HG02973 (cell line): ENCODE results near the gene IDH3A.
A peak's percentile ranks its signal among the peaks of the same experiment; 100 is the strongest.

Source experiments
- ATAC-seq: cut with Tn5 transposase; IDR thresholded peaks from one replicate; pipeline ENCODE4 v1.9.1; 2021; ENCODE audit warnings: moderate library complexity; ENCODE audit not compliant: unreplicated experiment

Gene IDH3A

DNA sequence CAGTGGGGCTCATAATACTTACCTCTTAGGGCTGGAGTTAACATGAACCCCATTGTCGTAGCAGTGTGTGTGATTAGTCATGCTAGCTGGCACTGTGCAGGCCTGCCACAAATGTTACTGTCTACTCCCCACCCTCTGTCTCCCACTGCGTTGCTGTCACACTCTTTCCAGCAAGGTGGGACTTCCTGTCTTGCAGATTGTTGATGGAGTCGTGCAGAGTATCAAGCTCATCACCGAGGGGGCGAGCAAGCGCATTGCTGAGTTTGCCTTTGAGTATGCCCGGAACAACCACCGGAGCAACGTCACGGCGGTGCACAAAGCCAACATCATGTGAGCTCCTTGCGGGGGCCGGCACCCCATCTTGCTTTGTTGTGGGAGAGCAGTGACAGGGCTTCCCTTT lies 12.9 kb downstream of the IDH3A start:
- ATAC-seq, result no peak

DNA sequence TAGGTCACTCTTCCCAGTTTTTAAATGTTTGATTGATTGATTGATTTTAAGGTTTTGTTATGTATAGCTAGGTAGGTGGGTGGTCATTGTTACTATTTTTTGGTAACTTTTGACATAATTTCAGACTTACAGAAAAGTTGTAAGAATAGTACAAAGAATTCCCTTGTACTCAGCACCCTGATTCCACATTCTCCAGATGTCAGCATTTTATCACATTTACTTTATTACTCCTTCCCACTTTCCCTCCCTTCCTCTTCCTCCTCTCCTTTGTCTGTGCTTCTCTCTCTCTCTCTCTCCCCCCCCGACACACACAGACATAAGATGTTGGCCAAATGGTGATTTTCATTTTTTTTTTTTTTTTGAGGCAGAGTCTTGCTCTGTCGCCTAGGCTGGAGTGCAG lies 14.8 kb downstream of the IDH3A start:
- ATAC-seq, result no peak

DNA sequence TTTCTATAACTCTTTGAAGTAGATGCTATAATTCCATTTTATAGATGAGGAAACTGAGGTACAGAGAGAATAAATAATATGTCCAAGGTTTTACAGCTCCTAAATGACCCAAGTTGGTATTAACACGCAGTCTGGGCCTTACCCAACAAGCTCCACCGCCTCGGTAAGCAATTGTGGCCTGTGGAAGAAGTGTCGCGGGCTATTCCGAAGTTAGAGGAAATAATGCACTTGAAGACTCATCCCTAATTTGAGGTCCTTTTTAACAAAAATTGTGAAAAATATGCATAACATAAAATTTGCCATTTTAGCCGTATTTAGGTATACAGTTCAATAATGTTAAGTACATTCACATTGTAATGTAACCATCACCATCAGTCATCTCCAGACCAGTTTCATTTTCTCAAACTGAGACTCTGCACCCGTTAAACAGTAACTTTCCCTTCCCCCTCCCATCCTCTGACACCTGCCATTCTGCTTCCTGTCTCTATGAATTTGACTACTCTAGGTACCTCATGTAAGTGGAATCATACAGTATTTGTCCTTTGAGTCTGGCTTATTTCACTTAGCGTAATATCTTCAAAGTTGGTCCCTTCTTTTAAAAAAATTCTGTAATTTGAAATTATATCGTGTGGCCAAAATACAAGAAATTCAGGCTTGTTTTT lies 18.2 kb downstream of the IDH3A start:
- peak; percentile 70 for ATAC-seq

DNA sequence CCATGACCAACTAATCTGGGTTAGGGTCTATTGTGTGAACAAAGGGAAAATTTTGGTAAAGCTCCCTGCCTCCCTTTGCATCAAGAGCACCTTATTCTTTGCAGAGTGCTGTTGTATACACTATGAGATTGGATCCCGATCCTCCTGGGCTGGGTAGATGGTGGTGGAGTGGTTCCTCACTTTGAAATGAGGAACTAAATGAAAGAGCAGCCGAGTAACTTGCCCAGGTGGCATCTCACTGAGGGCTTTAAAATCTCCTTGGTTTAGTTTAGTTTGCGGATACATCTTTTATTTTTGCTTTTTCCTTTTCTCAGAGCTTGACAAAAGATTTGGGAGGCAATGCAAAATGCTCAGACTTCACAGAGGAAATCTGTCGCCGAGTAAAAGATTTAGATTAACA lies 19.4 kb downstream of the IDH3A start:
- ATAC-seq, result no peak

DNA sequence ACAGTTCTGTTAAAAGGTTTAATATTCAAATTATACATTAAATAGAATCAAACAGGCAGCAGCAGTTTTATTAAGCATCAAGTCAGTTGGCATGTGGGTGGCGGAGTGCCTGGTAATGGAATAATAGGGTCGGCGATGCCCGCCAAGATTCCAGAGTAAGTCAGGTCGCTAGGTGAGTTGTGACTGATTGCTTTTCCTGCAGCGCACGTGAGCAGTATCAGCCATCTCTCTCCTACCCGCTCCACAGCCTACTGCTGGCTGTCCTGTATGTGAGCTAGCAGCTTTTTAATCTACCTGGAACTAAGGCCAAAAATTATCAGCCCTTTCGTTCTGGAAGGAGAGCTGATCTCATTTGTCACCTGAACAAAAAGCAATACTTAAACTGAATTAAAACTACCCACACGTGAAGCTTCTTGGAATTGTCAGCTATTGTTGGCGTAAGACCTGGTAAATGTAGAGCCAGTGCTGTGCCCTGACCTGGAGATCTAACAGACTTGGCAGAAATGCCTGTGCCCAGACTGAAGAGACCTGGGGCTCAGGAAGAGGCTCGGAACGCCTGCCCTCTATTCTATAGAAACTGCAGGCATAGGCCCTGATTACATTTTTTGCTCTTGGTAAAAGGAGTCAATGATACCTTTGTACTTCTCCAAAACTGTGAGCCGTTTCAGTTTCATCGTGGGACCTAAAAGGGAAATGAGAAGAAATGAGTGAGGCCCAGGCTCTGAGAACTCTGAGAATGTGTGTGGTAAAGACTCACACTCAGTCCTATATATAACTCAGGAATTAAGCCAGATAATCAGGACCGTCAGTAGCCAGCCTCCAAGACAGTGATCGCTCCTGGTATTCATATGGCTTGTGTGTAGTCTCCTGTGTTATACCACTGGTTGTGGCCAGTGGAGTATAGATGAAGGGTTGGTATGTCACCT lies 21.9 kb downstream of the IDH3A start:
- peak; percentile 50 for ATAC-seq

DNA sequence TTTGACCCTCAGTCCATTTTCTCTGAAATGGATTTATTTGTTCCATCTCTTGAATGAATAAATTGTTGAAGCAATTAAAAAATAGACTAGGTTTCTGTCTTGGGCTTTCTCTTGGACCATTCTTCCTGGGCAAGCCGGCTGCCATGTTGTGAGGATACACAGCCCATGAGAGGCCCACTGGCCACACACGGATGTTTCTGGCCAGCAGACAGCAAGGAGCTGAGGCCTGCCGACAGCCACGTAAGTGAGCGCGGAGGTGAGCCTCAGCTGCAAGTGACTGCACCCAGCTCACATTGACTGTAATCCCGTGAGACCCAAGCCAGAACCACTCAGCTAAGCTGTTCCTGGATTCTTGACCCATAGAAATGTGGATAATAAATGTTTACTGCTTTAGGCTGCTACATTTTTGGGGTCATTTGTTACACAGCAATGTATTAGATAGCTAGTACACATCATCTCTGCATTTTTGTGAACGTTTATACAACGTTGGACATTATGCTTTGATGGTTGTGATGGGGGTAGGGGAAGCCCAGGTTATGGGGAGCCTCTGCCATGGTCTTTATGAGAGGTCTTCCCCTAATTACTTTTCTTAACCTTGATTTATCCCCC lies 22.8 kb downstream of the IDH3A start:
- ATAC-seq, result no peak

DNA sequence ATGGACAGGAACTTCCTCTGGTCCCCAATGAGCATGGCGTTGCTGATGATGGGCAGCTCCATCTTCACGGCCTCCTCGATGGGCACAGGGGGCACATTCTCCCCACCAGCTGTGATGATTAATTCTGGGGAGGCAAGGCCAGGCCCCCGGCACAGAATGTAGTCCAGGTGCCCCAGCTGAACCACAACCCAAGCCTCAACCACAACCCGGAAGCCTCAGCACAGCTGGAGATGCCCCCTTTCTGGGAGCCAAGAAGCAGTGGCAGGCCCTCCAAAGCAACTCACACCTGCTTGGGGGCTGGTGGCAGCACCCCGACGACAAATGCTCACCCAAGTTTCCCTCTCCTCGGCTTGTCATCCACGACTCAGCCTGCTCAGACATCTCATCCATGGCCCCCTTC lies 25.2 kb downstream of the IDH3A start:
- ATAC-seq, result no peak

DNA sequence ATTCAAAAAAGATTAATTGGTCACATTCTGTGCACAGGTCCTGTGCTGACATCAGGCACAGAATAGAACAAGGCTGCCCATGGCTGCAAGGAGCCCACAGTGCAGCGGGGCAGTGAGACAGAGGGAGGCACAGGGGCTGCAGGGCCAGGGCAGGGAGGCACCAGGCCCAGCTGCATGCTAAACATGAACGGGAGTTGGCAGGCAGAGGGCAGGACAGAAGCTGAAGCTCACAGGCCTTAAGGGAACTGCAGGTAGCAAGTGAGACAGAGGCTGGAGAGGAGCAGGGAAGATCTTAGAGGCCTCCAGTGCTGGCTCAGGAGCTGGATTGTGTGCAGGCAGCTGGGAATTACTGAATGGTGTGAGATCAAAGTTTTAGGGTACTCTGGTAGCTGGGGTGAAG lies 26.2 kb downstream of the IDH3A start:
- no peak for ATAC-seq

DNA sequence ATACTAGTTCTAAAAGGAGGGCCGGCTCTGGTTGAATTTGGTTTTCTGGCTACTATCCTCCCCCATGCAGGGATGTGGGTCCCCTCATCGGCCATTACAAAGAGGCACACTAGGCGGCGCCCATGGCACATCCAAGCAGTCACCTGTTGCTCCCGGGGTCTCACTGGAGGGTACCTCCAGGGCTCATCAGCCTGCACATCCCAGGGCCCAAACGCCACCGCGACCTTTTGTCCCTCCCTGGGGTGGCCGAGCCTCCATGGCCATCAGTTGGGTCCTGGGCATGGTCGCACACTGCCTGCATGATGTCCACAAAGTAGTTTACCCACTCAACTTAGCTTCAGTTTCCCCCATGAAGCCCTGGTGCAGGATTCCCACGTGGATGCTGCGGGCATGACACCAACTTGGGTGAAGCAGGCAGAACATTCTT lies 28.3 kb downstream of the IDH3A start:
- no peak for ATAC-seq

DNA sequence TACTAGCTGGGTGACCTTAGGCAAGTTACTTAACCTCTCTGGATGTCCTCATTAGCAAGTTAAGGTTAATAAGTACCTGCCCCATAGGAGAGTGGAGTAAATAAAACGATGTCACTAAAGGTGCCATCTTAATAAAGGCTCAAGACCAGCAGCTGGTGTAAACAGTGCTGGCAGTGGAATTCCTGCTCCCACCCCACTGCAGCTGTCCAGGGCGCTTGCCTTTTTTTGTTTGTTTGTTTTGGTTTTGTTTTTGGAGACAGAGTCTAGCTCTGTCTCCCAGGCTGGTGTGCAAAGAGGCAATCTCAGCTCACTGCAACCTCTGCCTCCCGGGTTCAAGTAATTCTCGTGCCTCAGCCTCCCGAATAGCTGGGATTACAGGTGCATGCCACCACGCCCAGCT lies 28.9 kb downstream of the IDH3A start:
- no peak for ATAC-seq

DNA sequence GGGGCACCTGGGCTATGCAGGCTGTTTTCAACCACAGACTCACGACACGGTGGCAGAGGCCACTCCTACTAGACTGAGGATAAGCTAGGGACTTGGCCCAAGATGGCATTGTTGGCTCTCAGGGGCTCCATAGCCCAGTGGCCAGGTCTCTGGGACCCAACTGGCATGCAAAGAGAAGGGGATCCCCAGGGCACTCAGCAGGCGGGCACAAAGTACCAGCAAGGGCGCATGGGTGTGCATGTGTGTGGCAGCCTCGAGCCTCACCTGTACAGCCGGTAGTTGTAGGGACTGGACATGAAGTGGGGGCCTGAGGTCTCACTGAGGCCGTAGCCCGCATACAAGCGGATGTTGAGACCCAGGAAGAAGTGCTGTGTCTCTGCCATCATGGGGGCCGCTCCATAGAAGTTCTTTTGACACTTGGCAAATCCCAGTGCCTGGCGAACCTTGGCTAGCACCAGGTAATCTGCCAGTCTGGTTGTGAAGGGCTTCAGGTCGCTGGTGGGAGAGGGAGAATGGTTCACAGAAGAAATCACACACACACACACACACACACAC lies 30.2 kb downstream of the IDH3A start:
- no peak for ATAC-seq

DNA sequence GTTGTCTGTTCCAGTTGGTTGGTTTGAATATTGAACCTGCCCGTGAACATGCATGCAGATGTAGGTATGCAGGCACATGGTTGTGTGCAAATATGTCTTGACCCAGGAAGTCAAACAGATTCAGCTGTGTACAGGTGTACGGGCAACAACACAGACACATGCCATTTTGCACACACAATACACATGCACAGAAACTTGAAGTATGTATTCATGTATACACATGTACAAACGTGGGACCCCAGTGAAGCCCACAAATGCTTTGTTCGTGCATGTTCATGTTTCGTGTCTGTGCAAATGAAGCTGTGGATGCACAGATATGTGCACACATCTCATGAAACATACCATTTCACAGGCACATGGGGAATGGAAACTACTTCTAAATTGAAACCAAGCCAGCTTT lies 30.7 kb downstream of the IDH3A start:
- no peak for ATAC-seq

DNA sequence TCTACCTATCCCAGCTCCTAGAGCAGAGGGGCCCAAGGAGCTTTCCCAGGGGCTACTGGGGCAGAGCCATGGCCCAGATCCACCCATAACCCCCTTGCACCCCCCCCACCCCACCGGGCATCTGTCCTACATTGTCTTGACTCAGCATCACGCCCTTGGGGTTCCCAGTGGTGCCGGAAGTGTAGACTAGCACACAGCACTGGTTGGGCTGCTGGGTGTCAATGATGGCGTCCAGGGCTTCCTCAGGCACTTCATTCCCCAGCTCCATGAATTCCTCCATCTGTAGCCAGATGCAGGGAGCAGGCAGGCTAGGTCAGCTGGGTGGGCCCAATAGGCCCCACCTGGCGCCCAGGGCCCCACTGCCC lies 33.2 kb downstream of the IDH3A start:
- no peak for ATAC-seq

DNA sequence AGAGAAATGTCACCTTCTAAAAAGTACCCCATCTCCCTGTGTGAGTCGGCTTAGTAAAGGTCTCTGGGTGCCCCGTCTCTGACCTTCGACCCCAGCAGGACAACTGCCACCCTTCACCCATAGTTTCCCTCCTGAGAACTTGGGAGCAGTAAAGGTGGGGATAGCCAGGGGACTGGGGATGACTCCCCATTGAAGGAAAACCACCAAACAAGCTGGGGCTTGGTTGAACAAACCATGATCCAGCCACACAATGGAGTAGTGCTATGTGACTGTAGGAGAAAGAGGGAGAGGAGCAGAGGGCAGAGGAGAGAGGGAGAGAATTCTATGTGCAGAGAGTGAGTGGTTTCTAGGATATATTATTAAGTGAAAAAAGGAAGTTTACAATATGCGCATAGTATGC lies 33.7 kb downstream of the IDH3A start:
- no peak for ATAC-seq

DNA sequence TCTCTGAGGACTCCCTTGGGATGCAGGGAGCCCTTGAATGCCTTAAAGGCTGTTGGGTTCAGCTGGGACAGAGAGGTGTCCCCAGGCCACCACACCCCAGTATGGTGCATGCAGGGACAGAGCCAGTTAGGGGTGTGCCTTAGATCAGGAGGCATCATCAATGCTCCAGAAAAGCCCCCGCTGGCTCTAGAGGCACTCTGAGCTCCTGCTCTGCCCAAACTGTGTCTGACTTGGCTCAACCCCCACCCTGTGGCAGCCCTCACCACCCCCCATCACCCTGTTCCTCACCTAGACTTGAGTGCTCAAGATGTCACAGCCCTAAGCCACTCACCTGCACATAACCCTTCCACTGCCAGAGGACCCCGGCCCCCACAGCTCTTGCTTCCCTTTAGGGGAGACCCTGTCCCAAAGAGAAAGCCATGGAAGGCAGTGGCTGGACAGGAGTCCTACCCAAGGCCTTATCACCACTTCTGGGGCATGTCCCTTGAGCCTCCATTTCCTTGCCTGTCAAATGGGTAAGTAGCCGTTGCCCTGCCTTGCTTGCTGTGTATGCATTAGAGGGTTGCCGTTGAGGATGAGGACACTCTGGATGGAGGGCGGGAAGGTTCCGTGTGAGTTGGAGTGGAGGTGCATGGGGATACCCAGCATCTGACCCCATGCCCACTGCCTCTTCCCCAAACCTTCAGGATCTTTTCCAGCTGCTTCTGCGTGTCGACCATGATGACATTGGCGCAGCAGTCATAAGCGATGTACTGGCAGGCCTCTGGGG lies 43.8 kb downstream of the IDH3A start:
- ATAC-seq, result no peak

DNA sequence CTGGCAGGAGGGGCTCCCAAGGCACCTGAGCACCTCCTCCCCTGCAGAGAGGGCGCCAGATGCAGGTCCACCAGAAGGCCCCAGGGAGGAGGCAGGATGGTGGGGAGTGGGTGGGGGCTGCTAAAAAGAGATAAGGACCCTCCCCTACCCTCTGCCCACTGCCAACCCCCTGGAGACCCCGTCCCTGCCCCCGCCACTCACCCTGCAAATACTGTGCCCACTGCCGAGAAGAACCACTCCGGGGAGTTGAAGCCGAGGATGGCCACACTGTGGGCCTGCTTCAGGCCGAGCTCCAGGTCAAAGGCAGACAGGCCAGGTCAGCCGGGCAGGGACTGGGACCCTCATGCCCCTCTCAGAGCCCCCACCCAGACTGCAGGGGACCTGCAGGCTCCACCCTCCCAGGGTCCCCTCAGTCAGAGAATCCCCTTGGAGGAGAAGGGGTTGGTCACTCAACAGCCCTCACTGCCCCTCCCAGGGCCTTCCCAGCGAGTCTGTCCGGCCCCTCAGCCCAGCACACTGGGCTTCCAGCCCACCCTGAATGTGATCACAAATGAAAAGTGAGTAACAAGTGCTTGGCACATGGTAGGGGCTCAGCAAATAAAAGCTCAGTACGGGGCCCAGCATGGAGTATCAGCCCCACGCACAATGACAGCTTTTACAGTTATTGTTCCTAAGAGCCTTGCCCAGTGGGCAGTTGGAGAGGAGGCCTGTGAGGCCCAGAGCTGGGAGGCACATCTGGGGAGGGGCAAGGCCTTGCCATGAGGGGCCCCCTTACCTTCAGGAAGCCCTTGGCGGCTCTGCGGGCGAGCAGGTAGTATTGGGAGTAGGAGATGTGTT lies 44.8 kb downstream of the IDH3A start:
- no peak for ATAC-seq

DNA sequence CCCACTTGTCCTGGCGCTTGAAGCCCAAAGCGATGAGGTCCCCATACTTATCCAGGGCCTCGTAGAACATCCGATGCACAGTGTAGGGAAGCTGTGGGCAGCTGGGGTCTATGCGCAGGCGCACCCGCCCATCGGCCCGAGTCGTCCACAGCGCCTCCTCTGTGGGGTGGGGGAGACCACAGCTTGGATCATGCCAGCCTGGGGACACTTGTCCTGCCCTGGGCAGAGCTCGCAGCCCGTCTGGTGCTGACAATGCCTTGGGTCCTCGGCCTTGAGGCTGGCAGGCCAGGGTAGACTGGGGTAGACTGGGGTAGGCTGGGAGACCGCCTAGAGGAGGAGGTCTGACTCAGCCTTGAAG lies 45.4 kb downstream of the IDH3A start:
- no peak for ATAC-seq

DNA sequence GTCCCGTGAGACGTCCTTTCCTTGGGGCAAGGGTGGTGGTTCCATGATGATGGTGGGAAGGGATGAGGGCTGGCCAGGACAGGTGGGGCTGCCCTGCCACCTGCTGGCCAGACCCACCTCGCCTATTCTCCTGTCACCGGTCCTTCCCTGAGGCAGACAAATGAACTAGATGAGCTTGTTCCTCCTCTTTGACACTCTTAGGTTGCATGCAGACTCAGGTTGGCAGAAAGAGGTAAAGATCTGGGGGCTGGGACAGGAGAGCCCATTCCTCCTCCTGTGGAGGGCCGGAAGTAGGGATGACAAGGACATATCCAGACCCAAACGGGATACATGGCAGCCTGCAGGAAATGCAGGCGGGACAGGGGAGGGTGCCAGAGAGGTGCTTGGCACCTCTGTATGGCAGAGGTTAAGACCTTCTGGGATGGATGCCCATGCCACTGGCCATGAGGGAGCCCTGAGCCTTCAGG lies 46.6 kb downstream of the IDH3A start:
- ATAC-seq, result no peak

DNA sequence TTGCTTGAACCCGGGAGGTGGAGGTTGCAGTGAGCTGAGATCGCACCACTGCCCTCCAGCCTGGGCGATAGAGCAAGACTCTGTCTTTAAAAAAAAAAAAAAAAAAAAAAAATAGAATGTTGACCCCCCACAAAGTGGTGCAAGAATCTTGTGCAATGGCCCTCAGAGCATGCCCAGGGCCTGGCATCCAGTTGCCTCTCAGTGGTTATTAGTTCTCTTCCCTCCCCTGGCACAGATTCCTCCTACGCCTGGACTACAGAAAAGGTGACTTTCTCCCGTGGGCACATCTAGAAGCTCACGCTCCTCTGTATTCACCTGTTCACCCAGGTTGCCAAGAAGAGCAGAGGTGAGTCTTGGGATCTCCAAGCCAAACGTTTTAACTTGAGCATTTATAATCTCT lies 48.5 kb downstream of the IDH3A start:
- no peak for ATAC-seq

DNA sequence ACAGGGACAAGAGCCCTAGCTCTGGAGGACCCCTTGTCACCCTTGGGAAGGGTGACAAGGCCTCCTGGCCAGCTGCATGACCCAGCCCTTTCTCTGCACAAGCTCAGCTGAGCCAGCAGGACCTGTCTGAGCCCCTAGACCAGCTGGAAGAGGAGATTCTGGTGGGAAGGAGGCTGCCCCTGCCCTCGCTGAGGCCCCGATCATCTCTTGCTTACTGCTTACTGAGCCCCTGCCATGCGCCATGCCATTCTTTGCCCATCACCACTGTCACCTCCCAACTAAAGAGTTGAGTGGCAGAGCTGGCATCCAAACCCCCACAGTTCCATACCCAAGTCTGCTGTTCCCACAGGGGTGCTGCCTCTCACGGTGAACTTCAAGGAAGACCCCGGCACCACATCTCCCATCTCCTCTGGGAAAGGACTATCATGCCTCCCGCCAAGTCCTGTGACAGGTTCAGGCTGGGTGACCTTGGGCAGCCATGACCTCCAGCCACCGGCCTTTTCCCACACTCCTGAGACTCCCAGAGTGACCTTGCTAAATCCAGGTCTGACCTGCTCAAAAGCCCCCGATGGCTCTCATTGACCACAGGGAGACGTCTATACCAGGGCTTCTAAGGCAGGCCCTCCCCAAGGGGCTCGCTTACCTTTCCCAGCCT lies 51.2 kb downstream of the IDH3A start:
- no peak for ATAC-seq
